Measurements from ENCODE around the gene BAZ2B. TPM values are rescaled to one million over a fixed set of nuclear protein-coding genes. Genes with fewer than 3 reads are reported as not detected.
A peak's percentile ranks its signal among the peaks of the same experiment; 100 is the strongest.

The BAZ2B gene
- total RNA-seq, 3 donors from 2014 or later = 58.9 to 98.1 (median 72.5) TPM

DNA sequence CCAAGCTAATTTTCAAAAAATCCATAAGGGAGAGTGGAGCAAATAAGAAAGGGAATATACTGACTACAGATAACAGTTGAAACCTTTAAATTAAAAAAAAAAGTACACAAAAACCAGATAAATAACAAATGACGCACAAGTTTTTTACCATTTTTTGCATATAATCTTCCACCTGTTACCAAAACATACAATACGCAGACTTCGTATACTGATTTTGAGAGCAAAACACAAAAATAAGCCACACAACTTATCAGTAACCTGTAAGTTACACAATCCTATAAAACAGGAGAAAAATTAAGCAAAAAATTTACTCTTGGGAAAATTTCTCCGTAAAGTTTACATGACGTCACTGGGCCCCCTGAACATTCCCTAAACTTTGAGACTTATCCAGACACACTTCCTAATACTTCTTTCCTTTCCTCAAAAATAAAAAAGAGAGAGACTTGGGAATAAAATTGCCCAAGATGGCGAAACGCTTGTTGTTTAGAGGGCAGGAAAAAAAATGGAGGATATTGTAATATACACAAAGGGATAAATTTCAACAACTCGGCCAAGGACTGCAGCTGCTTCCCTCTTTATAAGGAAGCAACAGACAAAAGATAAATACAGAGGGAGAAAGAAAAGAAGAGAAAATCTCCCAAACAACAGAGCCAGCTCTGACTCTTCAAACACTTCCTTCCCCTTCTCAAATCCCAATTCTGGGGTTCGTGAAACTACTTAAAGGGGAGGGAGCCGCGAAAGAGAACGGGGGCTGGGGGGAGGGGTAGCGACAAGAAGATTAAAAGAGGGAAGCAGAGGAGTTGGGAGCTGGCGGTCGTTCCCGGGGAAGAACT lies 1.6 kb downstream of the BAZ2B start:
- TF ChIP-seq, protein P1, sequence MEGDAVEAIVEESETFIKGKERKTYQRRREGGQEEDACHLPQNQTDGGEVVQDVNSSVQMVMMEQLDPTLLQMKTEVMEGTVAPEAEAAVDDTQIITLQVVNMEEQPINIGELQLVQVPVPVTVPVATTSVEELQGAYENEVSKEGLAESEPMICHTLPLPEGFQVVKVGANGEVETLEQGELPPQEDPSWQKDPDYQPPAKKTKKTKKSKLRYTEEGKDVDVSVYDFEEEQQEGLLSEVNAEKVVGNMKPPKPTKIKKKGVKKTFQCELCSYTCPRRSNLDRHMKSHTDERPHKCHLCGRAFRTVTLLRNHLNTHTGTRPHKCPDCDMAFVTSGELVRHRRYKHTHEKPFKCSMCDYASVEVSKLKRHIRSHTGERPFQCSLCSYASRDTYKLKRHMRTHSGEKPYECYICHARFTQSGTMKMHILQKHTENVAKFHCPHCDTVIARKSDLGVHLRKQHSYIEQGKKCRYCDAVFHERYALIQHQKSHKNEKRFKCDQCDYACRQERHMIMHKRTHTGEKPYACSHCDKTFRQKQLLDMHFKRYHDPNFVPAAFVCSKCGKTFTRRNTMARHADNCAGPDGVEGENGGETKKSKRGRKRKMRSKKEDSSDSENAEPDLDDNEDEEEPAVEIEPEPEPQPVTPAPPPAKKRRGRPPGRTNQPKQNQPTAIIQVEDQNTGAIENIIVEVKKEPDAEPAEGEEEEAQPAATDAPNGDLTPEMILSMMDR (IDR thresholded peaks at IDR 0.05) = no peak
- Histone ChIP-seq H3K4me1 (ENCODE audit: low read depth) (peaks cover 27% of the 10 kb centered on the region), H3K36me3 (ENCODE audit: low read depth) (no peaks in the 10 kb centered on the region), H3K9me3 (no peaks in the 10 kb centered on the region), H3K4me3 (peak overlapping the region; percentile 54)
- DNase-seq = no peak
- peak; percentile 44 for ATAC-seq
- intact Hi-C loops (cut with DNase I, micrococcal nuclease) = loop anchor here in 1 of 2 donors (10.0 kb wide), 1 partner anchor 100 kb away; the partner anchor contains the start of gene MARCHF7

GRCh38 chr2:159613651-159614285 lies 2.6 kb downstream of the BAZ2B start:
- DNase-seq = no peak
- ATAC-seq = no peak
- TF ChIP-seq, protein P1 (IDR thresholded peaks at IDR 0.05) = no peak
- Histone ChIP-seq H3K4me1 (ENCODE audit: low read depth) (peaks cover 23% of the 10 kb centered on the region), H3K4me3 (no peak overlapping the region), H3K36me3 (ENCODE audit: low read depth) (no peaks in the 10 kb centered on the region), H3K9me3 (no peaks in the 10 kb centered on the region)
- intact Hi-C loops (cut with DNase I, micrococcal nuclease) = loop anchor here in 1 of 2 donors (10.0 kb wide), 1 partner anchor 101 kb away; the partner anchor contains the start of gene MARCHF7

GRCh38 chr2:159613091-159613490 lies 3.3 kb downstream of the BAZ2B start:
- Histone ChIP-seq H3K36me3 (ENCODE audit: low read depth) (no peaks in the 10 kb centered on the region), H3K9me3 (no peaks in the 10 kb centered on the region), H3K4me1 (ENCODE audit: low read depth) (peaks cover 23% of the 10 kb centered on the region), H3K4me3 (no peak overlapping the region)
- ATAC-seq (no peak), DNase-seq (no peak)
- intact Hi-C loops (cut with DNase I, micrococcal nuclease) = loop anchor here in 1 of 2 donors (10.0 kb wide), 1 partner anchor 102 kb away; the partner anchor contains the start of gene MARCHF7
- TF ChIP-seq, protein P1 (IDR thresholded peaks at IDR 0.05) = no peak

DNA sequence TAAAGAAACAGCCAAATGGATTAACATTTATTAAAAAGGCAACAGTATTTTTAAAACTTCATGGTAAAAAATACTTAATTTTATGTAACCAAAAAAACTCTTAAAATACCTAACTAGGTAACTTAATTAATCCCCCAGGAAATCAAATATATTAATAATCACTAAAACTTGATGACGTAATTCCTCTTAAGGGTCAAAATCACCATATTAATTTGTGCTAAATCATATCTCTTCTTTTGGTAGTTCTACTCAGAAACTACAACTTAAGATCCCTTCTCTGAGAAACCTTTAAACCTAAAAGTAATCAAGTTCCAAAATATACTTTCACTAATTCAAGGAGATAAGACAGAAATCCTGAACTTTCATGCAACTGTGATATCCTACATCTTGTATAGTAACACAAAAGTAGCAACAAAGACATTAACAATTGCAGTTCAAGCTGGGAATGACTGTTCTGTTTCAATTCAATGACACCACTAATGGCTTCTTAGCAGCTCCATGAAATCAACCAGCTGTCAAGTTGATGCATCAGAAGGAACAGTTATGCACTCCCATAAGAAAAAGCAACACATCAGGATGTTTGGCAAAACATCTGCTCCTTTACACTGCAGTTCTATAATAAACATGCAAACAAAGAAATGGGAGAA lies 4.0 kb downstream of the BAZ2B start:
- Histone ChIP-seq H3K9me3 (no peaks in the 10 kb centered on the region), H3K4me1 (ENCODE audit: low read depth) (peaks cover 23% of the 10 kb centered on the region), H3K36me3 (ENCODE audit: low read depth) (no peaks in the 10 kb centered on the region), H3K4me3 (no peak overlapping the region)
- TF ChIP-seq, protein P1 (IDR thresholded peaks at IDR 0.05) = no peak
- ATAC-seq = no peak
- DNase-seq = no peak
- intact Hi-C loops (cut with DNase I, micrococcal nuclease) = loop anchor here in 1 of 2 donors (10.0 kb wide), 1 partner anchor 102 kb away; the partner anchor contains the start of gene MARCHF7

DNA sequence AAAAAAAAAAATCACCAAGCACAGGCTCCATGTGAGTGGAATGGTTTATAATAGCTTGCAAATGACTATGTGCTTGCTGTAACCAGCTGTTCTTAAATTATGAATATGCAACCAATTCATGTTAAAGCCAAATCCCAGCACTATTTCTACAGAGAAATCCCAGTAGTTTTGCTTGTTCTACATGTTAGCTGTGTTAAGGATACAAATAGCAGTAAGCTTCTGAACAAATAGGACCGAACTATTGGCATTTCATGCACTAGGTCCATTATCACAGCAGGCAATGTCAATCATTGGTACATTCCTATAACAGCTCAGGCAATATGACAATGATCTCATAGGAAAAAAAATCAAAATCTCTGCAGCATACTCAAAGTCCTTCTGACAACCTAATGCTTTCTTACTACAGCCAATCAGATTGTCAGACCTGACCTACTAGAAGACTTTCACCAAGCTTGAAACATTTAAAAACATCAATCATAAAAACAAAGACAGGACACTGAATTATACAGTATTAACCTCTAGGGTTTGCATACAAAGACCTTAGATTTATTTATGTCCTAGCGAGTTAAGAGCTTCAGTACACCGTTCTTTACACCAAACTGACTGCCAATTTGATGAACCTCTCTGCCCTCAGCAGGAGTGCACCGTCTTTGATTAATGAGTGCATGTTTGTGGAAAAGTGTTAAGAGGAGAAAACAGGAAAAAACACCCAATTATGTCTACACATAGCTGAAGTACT lies 6.4 kb downstream of the BAZ2B start:
- intact Hi-C loops (cut with DNase I, micrococcal nuclease) = loop anchor here in 1 of 2 donors (10.0 kb wide), 1 partner anchor 105 kb away; the partner anchor contains the start of gene MARCHF7
- H3K36me3 ChIP-seq (ENCODE audit: low read depth) = no peaks in the 10 kb centered on the region
- no peaks in the 10 kb centered on the region for H3K9me3 ChIP-seq
- ATAC-seq = peak; percentile 50
- no peak overlapping the region for H3K4me3 ChIP-seq
- DNase-seq = no peak
- H3K4me1 ChIP-seq (ENCODE audit: low read depth) = peaks cover 22% of the 10 kb centered on the region
- TF ChIP-seq, protein P1 (IDR thresholded peaks at IDR 0.05) = no peak
